GM19328 (cell line): ENCODE results near the gene PRSS56.

Source experiments
- ATAC-seq: cut with Tn5 transposase; IDR thresholded peaks from one replicate; pipeline ENCODE4 v1.9.1; 2021; ENCODE audit warnings: mild to moderate bottlenecking, moderate library complexity; ENCODE audit not compliant: unreplicated experiment

PRSS56 gene

DNA sequence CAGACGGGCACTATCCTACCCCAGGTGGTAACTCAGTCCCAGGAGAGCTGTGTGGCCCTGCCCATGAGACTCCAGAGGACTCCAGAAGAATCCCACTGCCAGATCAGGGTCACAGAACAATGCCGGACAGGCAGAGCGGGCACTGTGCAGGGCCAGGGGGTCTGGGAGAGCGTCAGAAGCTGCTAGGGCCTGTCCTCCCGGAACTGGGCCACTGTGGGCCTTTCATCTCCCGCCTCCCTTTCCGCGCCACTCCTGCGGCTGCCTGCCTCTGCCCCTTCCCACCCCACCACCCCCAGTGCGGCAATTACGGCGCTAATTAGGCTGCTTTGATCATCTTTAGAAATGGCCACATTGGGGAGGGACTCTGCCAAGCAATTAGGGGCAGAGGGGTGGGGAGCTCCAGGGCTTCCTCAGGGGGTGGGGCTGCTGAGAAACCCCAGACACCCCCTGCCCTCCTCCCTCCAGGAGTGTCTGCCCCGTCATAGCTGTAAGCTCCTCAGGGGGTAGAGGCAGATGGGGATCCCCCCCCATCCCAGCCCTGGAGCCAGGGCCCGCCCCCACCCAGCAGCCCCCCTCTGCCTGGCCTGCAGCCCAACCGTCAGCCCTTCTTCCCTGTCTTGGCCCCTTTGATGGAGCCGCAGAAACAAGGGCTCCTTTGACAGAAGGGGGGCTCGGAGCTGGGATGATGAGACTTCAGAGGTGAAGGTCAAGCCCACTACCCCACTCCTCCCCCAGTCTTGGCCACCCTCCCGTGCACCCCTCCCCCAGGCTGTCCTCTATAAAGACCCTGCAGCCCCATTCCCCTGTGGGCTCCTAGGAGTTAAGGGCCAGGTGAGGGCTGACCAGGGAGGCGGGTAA lies at the start of gene PRSS56:
Gene PRSS56, plus strand, starts transcription at position 808 of the 858 bp plus-strand sequence. CDS start 211 bp downstream, outside the sequence.
- ATAC-seq = no peak

DNA sequence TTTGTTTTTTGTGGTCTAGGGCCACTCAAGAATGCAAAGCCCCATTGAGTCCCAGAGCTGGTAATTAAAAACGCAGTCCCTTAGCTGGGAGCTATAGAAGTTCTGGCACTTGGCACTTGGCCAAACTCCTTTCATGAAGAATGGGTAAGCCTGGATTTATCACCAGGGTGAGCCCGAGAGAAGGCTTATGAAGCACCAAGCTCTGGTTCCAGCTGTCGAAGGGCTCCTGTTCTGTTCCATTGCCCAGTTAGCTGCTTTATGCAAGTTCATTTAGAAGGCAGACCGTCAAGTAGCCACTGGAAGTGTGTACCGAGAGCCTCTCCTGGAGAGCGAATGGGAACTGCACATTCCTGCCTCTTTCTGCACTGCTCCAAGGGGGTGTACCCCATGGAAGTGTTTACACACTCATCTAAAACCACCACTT lies 46.7 kb upstream of the PRSS56 start:
- no peak for ATAC-seq

DNA sequence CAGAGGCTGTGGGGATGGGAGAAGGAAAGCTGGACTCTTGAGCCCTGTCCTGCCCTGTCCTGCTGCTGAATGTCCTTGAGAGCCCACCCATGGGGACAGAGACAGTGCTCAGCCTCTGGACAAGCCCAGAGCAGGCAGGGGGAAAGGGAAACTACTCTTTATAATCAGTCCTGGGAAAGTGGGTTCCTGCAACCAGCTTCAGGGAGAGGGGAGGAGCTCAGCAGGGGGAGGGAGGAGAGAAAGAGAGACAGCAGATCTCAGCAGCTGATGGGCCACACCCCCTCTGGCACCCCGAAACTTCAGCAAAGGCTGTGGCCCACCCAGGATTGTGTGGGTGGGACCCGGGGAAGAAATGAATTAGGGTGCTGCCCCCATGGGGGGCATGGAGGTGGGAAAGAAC lies 44.1 kb upstream of the PRSS56 start:
- ATAC-seq = no peak

DNA sequence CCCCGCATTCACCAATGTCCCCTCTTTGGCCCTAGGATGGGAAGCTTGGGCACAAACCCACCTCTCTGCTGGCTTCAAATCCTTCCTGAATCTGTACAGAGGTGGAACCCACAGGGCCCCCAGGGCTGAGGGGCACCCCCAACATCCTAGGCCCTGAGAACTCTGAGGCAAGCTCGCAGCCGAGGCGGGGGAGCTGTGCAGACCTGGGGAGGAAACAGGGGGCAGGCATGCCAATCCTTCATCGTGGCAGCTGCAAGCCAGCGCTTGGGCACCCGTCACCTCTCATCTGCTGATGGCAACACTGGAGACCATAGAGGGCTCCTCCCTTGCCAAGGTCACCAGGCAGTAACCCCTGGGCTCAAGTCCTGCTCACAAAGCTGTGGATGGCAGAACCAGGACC lies 43.4 kb upstream of the PRSS56 start:
- no peak for ATAC-seq

DNA sequence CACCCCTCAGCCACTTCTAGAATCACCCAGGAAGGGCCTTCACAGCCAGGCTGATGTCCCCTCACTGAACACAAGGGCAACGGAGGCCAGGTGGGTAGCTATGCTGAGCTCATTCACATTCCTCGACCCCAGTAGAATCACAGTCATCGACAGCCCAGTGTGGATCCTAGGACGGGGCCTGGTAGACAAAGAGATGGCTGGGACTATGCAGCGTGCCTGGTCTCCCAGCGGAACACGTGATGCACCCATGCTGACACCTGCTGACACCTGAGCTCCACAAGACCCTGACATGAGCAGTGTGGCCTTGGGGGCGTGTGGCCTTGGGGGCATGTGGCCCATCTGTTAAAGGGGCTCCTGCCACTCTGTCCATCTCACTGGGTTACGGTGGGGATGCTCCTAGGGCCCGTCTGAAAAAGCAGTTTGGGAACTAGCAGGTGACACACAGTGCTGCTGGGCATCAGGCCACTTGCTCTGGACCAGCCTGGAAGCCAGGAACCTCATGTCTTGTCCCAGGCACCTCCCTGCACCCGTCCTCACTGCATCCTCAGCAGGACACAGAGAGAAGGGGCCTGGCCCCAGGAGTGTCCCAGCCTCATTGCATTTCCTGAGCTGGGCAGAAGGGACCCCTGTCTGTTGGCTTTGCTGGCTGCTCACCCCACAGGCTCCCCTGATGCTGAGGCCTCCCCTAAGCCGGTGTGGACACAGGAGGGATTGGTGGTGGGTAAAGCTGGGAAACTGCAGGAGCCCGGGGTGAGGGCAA lies 42.3 kb upstream of the PRSS56 start:
- no peak for ATAC-seq

DNA sequence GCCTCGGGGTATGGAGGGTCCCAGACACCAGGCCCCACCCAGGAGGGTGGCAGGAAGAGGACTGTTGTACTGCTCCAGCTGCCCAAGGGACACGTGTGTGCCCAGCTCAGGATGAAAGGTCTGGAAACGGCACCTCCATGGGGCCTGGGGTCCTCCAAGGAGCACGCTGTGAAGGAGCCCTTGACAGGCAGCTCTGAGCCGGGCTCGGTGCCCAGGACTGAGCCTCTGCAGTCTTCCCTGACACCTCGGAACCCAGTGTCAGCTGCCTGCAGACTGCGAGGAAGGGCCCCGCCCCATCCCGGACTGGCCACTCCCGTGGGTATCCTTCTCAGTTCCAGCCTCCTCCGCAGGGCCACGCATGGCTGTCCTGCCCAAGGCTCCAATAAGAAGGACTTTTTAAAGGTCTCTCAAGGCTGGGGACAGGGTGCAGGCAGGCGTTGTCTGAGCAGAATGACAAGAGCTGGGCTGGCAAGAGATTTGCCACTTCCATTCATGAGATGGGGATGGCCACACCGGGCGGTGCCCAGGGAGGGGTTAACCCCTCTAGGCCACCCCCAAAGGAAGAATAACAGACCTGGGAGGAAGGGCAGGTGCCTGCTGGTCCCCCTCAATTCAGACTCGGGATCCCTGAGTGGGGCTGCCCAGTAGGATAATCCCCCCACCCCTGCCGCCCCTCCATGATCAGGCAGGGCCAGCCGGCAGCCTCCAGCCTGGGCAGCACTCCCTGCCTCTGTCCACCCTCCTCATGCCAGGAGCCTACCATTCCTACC lies 41.4 kb upstream of the PRSS56 start:
- ATAC-seq = no peak

DNA sequence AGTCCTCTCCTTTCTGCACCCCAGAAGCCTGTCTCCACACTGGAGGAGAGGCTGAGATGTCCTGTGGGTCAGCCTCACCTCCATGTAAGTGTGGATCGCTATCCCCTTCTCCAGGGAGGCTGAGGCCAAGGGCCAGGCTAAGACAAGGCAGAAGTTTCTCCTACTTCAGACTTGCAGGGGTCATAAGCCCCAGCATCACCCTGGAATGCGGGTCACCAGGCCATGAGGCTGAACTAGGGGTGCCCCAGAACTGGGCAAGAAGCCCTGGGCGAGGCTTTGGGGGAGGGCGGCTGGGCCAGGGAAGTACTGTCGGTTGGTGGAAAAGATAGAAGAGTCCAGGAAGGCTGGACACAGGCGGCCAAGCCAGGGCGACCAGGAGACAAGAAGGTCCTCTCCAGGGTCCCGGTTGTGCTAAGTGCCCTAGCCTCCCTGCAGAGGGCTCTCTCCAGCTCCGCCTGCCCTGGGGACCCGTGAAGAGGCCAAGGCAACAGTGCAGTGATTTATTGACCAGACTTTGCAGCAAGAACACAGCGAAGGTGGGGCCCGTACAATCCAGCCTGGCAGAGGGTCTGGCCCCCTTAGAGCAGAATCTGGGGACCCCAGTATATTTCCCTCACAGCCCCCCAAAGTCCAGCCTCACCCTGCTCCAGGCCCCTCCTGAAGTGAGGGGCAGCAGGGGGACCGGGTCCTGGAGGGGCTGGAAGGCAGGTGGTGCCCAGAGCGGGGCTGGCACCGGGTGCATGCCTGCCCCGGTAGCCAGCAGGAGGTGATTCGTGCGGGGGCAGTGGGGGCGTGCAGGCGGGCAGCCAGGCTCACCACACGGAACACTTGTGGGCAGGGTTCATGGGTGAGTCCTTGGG lies 40.6 kb upstream of the PRSS56 start:
- no peak for ATAC-seq

DNA sequence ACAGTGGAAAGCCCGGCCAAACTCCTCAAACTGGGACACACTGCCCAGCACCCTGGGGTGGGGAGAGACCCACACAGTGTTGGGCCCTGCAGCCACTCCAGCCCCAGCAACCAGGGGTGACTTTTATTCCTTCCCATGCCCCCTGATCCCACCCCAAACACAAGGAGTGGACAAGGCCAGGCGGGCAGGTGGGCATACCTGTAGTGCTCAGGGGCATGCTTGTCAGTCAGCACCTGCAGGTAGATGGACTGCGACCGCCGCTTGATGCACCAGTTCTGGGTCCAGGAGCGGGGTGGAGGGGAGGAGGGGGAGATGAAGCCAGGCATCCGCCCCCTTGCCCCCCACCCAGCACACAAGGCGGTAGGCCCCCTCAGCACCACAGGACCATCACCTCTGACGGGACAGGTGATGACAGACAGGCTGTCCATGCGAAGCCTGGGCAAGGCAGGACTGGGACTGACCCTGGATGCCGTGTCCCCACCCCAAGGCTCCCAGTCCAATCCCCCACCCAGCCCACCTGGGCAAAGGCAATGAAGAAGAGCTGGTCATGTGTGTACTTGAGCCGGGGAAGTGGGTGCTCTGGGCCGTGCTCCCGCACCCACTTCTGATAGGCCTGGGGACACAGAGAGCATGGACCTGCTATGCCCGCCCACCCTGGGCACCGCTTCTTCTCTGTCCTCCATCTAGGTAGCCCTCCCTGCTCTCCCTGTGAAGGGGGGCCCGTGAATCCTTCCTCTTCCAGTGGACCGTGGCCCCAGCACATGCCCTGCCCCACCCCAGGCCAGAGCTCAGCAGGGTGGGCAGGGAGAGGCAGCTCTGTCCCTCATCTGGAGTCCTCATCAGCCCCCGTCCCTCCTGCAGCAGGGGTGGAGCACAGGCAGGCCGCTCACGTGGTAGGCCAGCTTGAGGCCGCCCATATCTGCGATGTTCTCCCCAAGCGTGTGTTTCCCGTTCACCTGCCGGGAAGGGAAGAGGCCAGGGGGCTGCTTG lies 39.7 kb upstream of the PRSS56 start:
- no peak for ATAC-seq

DNA sequence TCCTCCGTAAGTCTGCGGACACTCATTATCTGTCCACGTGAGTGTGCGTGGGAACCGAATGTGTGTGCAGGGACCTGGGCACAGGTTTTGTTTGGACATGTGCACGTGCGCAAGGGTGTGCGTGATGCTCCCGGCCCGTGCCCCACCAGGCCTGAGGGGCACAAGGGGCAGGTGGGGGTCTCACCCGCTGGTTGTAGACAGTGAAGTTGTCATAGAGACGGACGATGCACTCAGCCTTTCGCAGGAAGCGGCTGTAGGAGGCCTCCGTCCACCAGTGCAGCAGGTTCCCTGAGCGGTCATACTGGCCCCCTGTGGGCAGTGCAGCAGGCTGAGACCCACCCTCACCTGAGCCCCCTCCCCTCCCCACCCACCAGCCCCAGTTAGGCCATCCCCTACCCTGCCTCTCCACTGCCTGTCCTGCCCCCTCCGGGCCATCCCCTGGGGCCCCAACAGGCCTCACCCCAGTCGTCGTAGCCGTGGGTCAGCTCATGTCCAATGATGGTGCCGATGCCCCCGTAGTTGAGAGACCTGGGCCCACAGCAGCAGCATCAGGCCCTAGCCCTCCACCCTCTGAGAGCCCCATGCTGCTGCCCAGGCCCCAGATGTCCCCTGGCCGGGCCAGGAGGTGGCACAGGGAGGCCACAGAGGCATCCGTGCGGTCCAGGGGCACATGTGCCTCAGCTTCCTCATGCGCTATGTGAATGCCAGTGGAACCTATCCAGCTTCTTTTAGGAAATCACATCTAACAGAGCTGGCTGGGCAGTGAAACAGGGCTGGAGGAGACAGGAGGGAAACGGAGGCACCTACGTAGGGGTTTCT lies 38.7 kb upstream of the PRSS56 start:
- ATAC-seq = no peak

DNA sequence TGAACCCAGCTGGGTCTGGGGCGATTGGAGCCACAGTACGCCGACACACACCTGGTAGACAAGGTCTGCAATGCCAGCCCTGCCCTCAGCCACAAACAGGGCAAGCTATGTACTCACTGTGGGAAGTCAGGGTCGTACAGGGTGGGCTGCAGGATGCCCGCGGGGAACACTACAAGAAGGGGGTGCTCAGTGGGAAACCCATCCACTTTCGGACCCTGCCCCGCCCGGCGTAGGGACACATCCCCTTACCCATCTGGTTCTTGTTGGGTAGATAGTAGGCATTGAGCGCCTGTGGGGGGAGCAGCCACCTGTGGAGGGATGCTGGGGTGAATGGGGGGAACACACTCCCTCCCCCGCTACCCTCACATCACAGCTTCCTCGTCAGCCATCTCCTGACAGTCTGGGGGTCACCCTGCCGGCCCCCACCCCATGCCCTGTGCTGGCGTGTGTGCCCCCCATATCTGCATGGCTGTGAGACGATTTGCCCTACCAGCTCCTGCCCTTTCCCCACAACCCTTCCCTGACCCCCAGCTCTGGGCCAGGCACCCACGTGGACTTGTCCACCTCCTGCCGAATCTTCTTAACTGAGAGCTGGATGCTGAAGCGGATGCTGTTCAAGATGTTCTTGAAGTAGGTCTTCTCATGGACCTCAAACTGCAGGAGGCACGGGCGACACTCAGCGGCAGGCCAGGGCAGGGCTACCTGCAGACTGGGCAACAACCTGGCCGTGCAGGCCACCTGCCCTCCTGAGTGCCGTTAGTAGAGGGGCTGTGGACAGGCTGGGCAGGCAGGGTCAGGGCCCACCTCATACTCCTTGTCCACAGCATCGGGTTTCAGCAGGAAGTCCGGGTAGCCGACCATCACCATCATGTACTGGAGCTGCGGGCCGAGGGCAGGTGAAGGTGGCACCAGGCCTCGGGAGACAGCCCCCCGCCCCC lies 37.6 kb upstream of the PRSS56 start:
- no peak for ATAC-seq

DNA sequence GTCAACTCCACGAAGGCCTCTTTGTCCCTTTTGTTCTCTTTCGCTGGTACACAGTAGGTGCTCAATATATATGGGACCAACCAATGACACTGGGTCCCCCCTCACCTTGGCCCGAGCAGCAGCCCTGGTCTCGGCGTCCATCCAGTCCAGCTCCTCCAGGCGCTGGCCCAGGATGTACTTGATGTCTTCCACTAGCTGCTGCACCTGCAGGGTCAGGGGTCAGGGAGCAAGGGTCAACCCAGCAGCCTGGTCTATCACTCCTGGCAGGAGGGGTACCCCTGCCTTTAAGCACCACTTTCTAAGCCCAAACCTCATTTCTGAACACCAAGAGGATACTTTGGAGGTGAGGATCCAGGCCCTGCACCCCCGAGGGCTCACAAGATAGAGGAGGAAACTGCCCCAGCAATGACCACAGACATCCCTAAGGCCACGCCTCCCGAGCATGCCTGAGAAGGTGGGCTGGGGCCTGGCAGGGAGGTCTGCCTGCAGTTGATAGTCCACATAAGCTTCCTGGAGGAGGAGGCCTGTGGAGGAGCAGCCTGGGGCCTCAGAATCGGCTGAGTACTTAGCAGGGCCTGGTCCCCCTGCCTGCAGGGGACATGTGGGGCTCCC lies 36.8 kb upstream of the PRSS56 start:
- ATAC-seq = no peak

DNA sequence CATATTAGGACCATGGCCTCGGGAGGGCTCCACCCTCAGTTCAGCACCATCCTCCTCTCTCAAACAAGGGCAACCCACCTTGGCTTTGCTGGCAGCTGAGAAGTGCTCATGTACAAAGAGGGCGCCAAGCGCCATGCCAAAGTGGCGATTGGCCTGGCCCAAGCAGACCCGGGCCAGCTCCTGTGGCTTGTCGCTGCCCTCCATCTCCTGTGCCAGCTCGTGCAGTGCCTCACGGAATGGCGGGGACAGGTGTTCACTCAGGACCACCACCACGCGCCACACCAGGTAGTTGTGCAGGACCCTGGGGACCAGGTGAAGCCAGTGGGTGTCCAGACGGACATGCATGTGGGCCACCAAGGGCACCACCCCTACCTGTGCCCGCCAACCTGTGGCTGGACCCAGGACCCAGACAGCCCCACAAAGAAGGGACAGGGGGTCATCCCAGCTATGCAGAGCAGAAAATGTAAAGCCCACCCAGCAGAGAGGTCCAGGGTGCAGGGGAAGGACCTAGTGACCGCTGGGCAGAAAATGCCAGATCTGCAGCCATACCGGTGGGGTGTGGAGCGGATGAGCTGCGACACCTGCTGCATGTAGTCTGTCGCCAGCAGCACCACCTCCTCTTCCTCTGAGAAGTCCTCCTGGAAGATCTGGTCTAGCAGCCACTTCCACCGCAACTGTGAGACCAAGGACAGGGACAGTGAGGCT lies 36.1 kb upstream of the PRSS56 start:
- ATAC-seq = no peak

DNA sequence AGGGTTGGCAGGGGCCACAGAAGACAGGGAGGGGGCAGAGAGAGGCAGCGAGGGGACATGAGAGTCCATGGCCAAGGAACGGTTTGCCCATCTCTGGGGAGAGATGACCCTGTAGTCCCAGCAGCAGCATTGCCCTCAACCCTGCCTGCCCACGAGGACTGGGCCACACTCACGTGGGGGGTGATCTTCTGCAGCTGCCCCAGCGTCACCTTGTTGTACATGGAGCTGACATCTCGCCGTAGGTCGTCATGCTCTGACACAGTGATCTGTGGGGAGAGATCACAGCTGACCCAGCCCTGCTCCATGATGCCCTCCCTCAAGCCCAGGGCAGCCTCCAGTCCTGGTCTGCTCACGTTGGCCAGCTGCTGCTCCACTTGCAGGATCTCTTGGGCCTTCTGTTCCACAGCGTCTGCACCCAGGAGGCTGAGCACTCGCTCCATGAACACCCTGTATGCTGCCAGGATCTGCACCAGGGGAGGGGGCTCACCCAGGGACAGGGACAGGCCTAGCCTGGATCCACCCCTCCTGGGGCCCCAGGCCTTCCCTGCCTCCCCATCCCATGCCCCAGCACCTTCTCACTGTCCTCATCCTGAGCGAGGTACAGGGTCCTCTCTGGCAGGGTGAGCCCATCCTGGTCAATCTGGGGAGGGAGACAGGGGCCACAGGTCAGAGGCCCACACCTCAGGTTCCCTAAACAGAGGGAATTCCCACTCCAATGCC lies 35.4 kb upstream of the PRSS56 start:
- ATAC-seq = no peak

DNA sequence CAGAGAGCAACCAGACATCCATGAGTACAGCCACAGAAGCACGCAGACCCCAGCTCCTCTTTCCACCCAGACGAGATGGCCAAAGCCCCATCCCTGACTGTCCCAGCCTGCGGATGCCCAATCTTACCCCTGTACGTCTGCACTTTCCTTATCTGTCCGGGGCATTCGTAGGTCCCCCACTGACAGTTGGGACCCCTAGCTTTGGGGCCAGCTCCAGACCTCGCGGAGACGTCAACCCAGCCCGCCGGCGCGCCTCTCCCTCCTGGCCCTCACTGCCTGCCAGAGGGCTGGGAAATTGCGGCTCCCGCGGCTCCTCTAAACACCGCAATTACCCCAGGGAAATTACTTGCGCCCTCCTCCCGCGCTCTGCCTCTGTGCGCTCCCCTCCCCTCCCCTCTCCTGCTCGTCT lies 34.8 kb upstream of the PRSS56 start:
- ATAC-seq = no peak

DNA sequence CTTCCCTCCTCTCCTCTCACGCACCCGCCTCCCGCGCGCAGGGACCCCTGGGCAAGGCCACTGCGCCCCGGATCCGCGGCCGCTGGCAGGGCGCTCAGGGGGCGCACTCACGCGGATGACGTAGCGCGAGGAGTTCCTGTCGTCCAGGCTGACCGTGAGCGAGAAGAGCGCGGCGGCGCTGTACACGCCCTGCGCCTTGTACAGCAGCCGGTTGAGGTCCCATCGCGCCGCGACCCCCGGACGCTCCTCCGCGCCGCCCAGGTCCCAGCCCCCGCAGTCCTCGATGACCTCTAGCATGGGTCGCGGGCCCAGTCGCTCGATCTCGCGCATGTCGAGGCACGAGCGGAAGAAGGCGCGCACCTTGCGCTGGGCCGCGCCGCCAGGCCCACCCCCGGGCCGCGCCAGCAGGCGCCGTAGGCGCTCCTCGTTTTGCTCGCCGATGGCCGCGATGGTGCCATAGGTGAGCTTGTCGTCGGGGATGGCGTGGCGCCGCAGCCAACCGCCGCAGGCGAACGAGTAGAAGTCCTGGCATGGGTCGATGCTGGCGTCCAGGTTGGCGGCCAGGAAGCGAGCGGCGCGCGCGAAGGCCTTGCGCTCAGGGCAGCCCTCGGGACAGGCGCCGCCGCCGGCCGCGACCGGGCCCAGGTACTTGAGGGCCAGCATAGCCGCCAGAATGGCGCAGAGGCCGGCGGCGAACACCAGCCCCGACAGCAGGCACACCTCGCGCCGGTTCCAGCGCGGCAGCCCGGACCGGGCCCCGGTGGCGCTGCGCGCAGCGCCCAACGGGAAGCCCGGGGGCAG lies 34.2 kb upstream of the PRSS56 start:
- no peak for ATAC-seq
